Glutamatergic neuron (in vitro differentiated cells): ENCODE results near the gene CERKL. TPM values are rescaled to one million over a fixed set of nuclear protein-coding genes. Genes with fewer than 3 reads are reported as not detected.

ENCODE experiments used
- DNase-seq: peaks from one replicate; pipeline ENCODE4 v3.0.0; 2022
- H3K27ac Mint-ChIP-seq: one replicate; pipeline ENCODE4 v1.8.0; 2020; ENCODE audit warnings: mild to moderate bottlenecking, mixed read lengths, inconsistent platforms; ENCODE audit not compliant: unreplicated experiment
- H3K27me3 Mint-ChIP-seq: one replicate; pipeline ENCODE4 v1.8.0; 2020; ENCODE audit warnings: mild to moderate bottlenecking, moderate library complexity, mixed read lengths, inconsistent platforms; ENCODE audit not compliant: unreplicated experiment
- H3K36me3 Mint-ChIP-seq: one replicate; pipeline ENCODE4 v1.8.0; 2020; ENCODE audit warnings: mild to moderate bottlenecking, mixed read lengths, inconsistent platforms; ENCODE audit not compliant: unreplicated experiment
- H3K4me1 Mint-ChIP-seq: one replicate; pipeline ENCODE4 v1.8.0; 2020; ENCODE audit warnings: mild to moderate bottlenecking, low read depth, mixed read lengths, inconsistent platforms; ENCODE audit not compliant: unreplicated experiment
- H3K4me3 Mint-ChIP-seq: one replicate; pipeline ENCODE4 v1.8.0; 2020; ENCODE audit warnings: mild to moderate bottlenecking, mixed read lengths, inconsistent platforms; ENCODE audit not compliant: unreplicated experiment
- H3K9me3 Mint-ChIP-seq: one replicate; pipeline ENCODE4 v1.8.0; 2020; ENCODE audit warnings: mild to moderate bottlenecking, moderate library complexity, mixed read lengths, inconsistent platforms; ENCODE audit not compliant: unreplicated experiment
- CTCF ChIP-seq: fragments of 200-600 bp; sonication (generic); IDR thresholded peaks from one replicate; pipeline ENCODE4 v1.5.0; 2021; ENCODE audit not compliant: partially characterized antibody, unreplicated experiment
- total RNA-seq: library from RNA; stranded (reverse); fragmentation: NEBNext Ultra II Directional; extraction: Animal tissue kit (Norgen Biotek cat#: 25700); gene quantifications from one replicate; pipeline ENCODE4 v1.2.1, GENCODE V29; 2021; ENCODE audit not compliant: unreplicated experiment

The CERKL gene
- total RNA-seq, 1 donor from 2014 or later, result 5.7 TPM

GRCh38 chr2:181675254-181675653 lies 18.3 kb upstream of the CERKL start:
- peaks cover 29% of the 10 kb centered on the region for H3K9me3 Mint-ChIP-seq
- H3K4me1 Mint-ChIP-seq, result peaks cover 28% of the 10 kb centered on the region
- peaks cover 17% of the 10 kb centered on the region for H3K27me3 Mint-ChIP-seq
- H3K27ac Mint-ChIP-seq, result peak overlapping the region; percentile 45
- peak overlapping the region; percentile 69 for H3K4me3 Mint-ChIP-seq
- TF ChIP-seq CTCF, result no peak
- DNase-seq, result no peak
- peaks cover 5% of the 10 kb centered on the region for H3K36me3 Mint-ChIP-seq

GRCh38 chr2:181674461-181674860 lies 17.6 kb upstream of the CERKL start:
- Mint-ChIP-seq H3K27me3 (peaks cover 16% of the 10 kb centered on the region), H3K4me3 (peak overlapping the region; percentile 7), H3K36me3 (peaks cover 5% of the 10 kb centered on the region), H3K4me1 (peaks cover 28% of the 10 kb centered on the region), H3K27ac (peak overlapping the region; percentile 20), H3K9me3 (peaks cover 21% of the 10 kb centered on the region)
- no peak for DNase-seq
- no peak for TF ChIP-seq CTCF

GRCh38 chr2:181673173-181673572 lies 16.3 kb upstream of the CERKL start:
- H3K4me3 Mint-ChIP-seq, result peak overlapping the region; percentile 8
- peaks cover 11% of the 10 kb centered on the region for H3K9me3 Mint-ChIP-seq
- H3K27ac Mint-ChIP-seq, result no peak overlapping the region
- no peak for DNase-seq
- H3K4me1 Mint-ChIP-seq, result peaks cover 22% of the 10 kb centered on the region
- no peaks in the 10 kb centered on the region for H3K36me3 Mint-ChIP-seq
- no peak for TF ChIP-seq CTCF
- H3K27me3 Mint-ChIP-seq, result peaks cover 8% of the 10 kb centered on the region

- no peak for DNase-seq
- Mint-ChIP-seq H3K36me3 (no peaks in the 10 kb centered on the region), H3K4me3 (no peak overlapping the region), H3K9me3 (peaks cover 6% of the 10 kb centered on the region), H3K4me1 (peaks cover 17% of the 10 kb centered on the region), H3K27me3 (peaks cover 3% of the 10 kb centered on the region), H3K27ac (no peak overlapping the region)
- TF ChIP-seq CTCF, result no peak
Observed at GRCh38 chr2:181672255-181673008, 15.5 kb upstream of the CERKL start.

DNA sequence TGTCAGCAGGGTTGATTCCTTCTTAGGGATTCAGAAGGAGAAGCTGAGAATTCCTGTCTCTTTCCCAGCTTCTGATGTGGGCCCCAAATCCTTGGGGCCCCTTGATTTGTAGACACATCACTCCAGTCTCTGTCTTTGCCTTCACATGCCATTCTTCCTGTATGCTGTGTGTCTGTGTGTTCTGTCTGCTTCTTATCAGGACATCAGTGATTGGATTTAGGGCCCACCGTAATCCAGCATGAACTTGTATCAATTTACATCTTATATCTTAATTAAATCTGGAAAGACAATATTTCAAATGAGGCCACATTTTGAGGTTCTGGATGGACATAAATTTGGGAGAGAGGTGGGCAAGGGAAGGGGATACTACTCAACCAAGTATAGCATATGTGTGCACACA lies 13.7 kb upstream of the CERKL start:
- Mint-ChIP-seq H3K9me3 (peaks cover 3% of the 10 kb centered on the region), H3K4me1 (peaks cover 14% of the 10 kb centered on the region), H3K4me3 (no peak overlapping the region), H3K36me3 (peaks cover 8% of the 10 kb centered on the region), H3K27ac (no peak overlapping the region), H3K27me3 (peaks cover 3% of the 10 kb centered on the region)
- no peak for TF ChIP-seq CTCF
- DNase-seq, result no peak
